Measurements from ENCODE around the gene WNT7A. TPM values are rescaled to one million over a fixed set of nuclear protein-coding genes. Genes with fewer than 3 reads are reported as not detected.

The WNT7A gene
- total and polyA plus RNA-seq, 2 donors (not counting 3 experiments of a cell fraction or from before 2014, with no cell fraction given): not detected

DNA sequence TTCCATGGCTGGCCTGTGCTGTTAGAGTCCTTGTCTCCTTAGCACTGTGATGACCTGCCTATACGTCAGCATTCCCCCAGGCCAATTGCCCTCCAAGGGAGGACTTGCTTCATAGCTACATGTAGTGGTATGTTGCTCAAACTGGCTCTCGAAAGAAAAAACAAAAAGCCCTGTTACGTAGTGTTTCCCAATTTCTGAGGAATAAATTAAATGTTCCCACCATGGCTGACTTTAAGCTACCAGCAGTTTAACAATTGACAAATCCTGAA is 54.6 kb downstream of the WNT7A start:
- dilution Hi-C loops (cut with MboI; ENCODE audit: extremely low pct_ligation_motif_present, low sequenced_read_pairs) (no loop called here), intact Hi-C loops (cut with micrococcal nuclease) (no loop called here)
- DNase-seq (ENCODE audit: low read depth, low spot score): no peak
- Histone ChIP-seq H3K36me3 (ENCODE audit: control insufficient read depth in 2 of 2, extremely low read depth in 1 of 2, insufficient read depth in 2 of 2, low read length in 2 of 2) (no peaks in the 10 kb centered on the region), H4K20me1 (replicated peaks; ENCODE audit: control insufficient read depth, extremely low read depth, insufficient read depth, low read length) (no peaks in the 10 kb centered on the region), H3K79me2 (ENCODE audit: control insufficient read depth, insufficient read depth, low read length) (no peaks in the 10 kb centered on the region), H3K9me1 (replicated peaks; ENCODE audit: control insufficient read depth, extremely low read depth, insufficient read depth, low read length) (no peaks in the 10 kb centered on the region), H3K9ac (replicated peaks; ENCODE audit: extremely low read depth, insufficient read depth, low read length) (no peak overlapping the region), H3K4me3 (replicated peaks in 1 of 3; ENCODE audit: insufficient read depth in 1 of 3, low read depth in 1 of 3, low read length in 3 of 3) (no peak overlapping the region), H3K4me1 (ENCODE audit: control insufficient read depth, extremely low read depth, insufficient read depth, low read length) (no peaks in the 10 kb centered on the region), H2AFZ (ENCODE audit: low read depth, low read length) (no peak overlapping the region), H3K27ac (ENCODE audit: insufficient read depth, low read depth, low read length) (no peak overlapping the region), H3K27me3 (ENCODE audit: control insufficient read depth in 2 of 2, insufficient read depth in 2 of 2, low read length in 2 of 2) (no peaks in the 10 kb centered on the region), H3K9me3 (replicated peaks; ENCODE audit: control insufficient read depth, insufficient read depth, low read length) (no peaks in the 10 kb centered on the region), H3K4me2 (ENCODE audit: insufficient read depth, low read length) (no peak overlapping the region)
- FAIRE-seq: no peak
- TF ChIP-seq, protein P1, sequence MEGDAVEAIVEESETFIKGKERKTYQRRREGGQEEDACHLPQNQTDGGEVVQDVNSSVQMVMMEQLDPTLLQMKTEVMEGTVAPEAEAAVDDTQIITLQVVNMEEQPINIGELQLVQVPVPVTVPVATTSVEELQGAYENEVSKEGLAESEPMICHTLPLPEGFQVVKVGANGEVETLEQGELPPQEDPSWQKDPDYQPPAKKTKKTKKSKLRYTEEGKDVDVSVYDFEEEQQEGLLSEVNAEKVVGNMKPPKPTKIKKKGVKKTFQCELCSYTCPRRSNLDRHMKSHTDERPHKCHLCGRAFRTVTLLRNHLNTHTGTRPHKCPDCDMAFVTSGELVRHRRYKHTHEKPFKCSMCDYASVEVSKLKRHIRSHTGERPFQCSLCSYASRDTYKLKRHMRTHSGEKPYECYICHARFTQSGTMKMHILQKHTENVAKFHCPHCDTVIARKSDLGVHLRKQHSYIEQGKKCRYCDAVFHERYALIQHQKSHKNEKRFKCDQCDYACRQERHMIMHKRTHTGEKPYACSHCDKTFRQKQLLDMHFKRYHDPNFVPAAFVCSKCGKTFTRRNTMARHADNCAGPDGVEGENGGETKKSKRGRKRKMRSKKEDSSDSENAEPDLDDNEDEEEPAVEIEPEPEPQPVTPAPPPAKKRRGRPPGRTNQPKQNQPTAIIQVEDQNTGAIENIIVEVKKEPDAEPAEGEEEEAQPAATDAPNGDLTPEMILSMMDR (IDR thresholded peaks at IDR 0.05; ENCODE audit: extremely low read depth in 1 of 2, insufficient read depth in 1 of 2, low read depth in 1 of 2, low read length in 2 of 2): no peak
- TF ChIP-seq JUN (IDR thresholded peaks at IDR 0.05; ENCODE audit: borderline replicate concordance, insufficient read depth, insufficient read length, low read depth) (no peak), FOS (IDR thresholded peaks at IDR 0.05; ENCODE audit: borderline replicate concordance, insufficient read depth, low read length) (no peak), GATA2 (IDR thresholded peaks at IDR 0.05; ENCODE audit: insufficient read depth, insufficient read length, low read depth, low read length) (no peak), EZH2 (IDR thresholded peaks at IDR 0.05; ENCODE audit: borderline replicate concordance, low read depth, low read length, severe bottlenecking) (no peak), POLR2A (IDR thresholded peaks at IDR 0.05; ENCODE audit: low read depth, low read length) (no peak)
- POLR2A ChIA-PET: no interaction called here
- no TSS peak for BruUV-seq (replicated peaks)
- CTCF ChIA-PET: no interaction called here
